Gastroesophageal sphincter (tissue), 3 donors: ENCODE results near the gene RPS6KB2.

Experiments used
- EP300 ChIP-seq: sonication (generic); formaldehyde crosslinking; IDR thresholded peaks from one replicate; pipeline ENCODE4 v1.6.1; 2017; ENCODE audit warnings: antibody characterized with exemption, mild to moderate bottlenecking
- POLR2AphosphoS5 ChIP-seq: sonication (generic); formaldehyde crosslinking; IDR thresholded peaks from one replicate; pipeline ENCODE4 v1.6.1; 2017; ENCODE audit warnings: antibody characterized with exemption
- TF ChIP-seq, protein P1 (sequence below), 4 experiments: fragments of 200-600 bp in 2 of 4; fragments of 450-650 bp in 2 of 4; sonication (generic) in 1 of 4; IDR thresholded peaks; one replicate each; pipeline ENCODE4 v1.5.1; 2017 to 2019; ENCODE audit warnings: antibody characterized with exemption in 4 of 4, mild to moderate bottlenecking in 2 of 4, moderate library complexity in 2 of 4

DNA sequence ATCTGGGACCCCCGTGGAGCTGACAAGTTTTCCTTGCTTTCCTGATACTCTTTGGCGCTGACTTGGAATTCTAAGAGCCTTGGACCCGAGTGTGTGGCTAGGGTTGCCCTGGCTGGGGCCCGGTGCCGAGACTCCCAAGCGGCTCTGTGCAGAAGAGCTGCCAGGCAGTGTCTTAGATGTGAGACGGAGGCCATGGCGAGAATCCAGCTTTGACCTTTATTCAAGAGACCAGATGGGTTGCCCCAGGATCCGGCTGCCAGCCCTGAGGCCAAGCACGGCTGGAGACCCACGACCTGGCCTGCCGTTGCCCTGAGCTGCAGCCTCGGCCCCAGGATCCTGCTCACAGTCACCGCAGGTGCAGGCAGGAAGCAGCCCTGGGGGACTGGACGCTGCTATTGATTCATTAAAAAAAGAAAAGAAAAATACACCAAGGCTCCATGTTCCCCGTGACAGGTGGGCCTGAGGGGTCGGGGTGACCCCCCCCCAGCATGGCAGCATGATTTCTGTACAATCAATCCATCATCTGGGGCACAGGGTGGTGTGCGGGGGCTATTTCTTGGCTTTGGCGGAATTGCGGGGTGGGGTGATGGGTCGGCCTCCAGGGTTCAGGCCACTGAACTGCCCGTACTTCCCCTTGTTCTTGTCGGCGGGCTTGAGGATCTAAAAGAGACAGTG lies 30.2 kb upstream of the RPS6KB2 start:
- no peak for TF ChIP-seq POLR2AphosphoS5
- TF ChIP-seq, protein P1, sequence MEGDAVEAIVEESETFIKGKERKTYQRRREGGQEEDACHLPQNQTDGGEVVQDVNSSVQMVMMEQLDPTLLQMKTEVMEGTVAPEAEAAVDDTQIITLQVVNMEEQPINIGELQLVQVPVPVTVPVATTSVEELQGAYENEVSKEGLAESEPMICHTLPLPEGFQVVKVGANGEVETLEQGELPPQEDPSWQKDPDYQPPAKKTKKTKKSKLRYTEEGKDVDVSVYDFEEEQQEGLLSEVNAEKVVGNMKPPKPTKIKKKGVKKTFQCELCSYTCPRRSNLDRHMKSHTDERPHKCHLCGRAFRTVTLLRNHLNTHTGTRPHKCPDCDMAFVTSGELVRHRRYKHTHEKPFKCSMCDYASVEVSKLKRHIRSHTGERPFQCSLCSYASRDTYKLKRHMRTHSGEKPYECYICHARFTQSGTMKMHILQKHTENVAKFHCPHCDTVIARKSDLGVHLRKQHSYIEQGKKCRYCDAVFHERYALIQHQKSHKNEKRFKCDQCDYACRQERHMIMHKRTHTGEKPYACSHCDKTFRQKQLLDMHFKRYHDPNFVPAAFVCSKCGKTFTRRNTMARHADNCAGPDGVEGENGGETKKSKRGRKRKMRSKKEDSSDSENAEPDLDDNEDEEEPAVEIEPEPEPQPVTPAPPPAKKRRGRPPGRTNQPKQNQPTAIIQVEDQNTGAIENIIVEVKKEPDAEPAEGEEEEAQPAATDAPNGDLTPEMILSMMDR (IDR thresholded peaks at IDR 0.05) = no peak
- TF ChIP-seq EP300 = no peak
